Stomach (tissue), 4 donors: Measurements from ENCODE around the gene RAX2.

ENCODE experiments used
- CTCF ChIP-seq, 7 experiments: fragments of 450-650 bp in 4 of 7; fragments of 200-600 bp in 3 of 7; sonication (generic) in 3 of 7; IDR thresholded peaks; one replicate each; pipeline ENCODE4 v1.5.1; 2016 to 2019; ENCODE audit warnings: antibody characterized with exemption in 7 of 7, control low read depth in 2 of 7, mild to moderate bottlenecking in 1 of 7
- EP300 ChIP-seq: sonication (generic); formaldehyde crosslinking; IDR thresholded peaks from one replicate; pipeline ENCODE4 v1.6.1; 2017; ENCODE audit warnings: antibody characterized with exemption
- POLR2A ChIP-seq, 4 donors: fragments of 450-650 bp; IDR thresholded peaks; one replicate each; pipeline ENCODE4 v1.6.1; 2016; ENCODE audit warnings: antibody characterized with exemption in 4 of 4, control low read depth in 2 of 4, mild to moderate bottlenecking in 1 of 4, moderate library complexity in 1 of 4
- POLR2AphosphoS5 ChIP-seq, 3 donors: sonication (generic); formaldehyde crosslinking; IDR thresholded peaks; one replicate each; pipeline ENCODE4 v1.6.1; 2016; ENCODE audit warnings: antibody characterized with exemption in 3 of 3

GRCh38 chr19:3800996-3801395 lies 29.0 kb upstream of the RAX2 start:
- TF ChIP-seq EP300 (no peak), POLR2A (IDR thresholded peaks at IDR 0.05) (no peak), CTCF (IDR thresholded peaks at IDR 0.05) (no peak), POLR2AphosphoS5 (IDR thresholded peaks at IDR 0.05) (no peak)
